ENCODE data around the gene HBS1L. TPM values are rescaled to one million over a fixed set of nuclear protein-coding genes. Genes with fewer than 3 reads are reported as not detected.
A peak's percentile ranks its signal among the peaks of the same experiment; 100 is the strongest.

Gene HBS1L
- total and polyA plus RNA-seq, 9 of the 15 experiments (the other 6 are each of a cell fraction or from before 2014, with no cell fraction given) = 101 to 199 (median 145) TPM

- TF ChIP-seq TRIM24 (IDR thresholded peaks at IDR 0.05) = no peak
- TF ChIP-seq PURB (CRISPR knock-in tag; IDR thresholded peaks at IDR 0.05; ENCODE audit: low read depth) = no peak
- peak; percentile 47; the same call in 1 of the 2 replicates for TF ChIP-seq PHB2 (IDR thresholded peaks at IDR 0.05; ENCODE audit: low read depth)
- TF ChIP-seq ARHGAP35 (IDR thresholded peaks at IDR 0.05; ENCODE audit: partially characterized antibody) = no peak
- no peak for TF ChIP-seq MCM7 (IDR thresholded peaks at IDR 0.05)
- TF ChIP-seq RFX7 (CRISPR knock-in tag; IDR thresholded peaks at IDR 0.05) = no peak
- no peak for TF ChIP-seq ZNF274 (IDR thresholded peaks at IDR 0.05; ENCODE audit: borderline replicate concordance, low read depth, low read length)
- TF ChIP-seq ZNF347 (CRISPR knock-in tag; IDR thresholded peaks at IDR 0.05; ENCODE audit: low read depth) = no peak
- TF ChIP-seq SREBF1 (IDR thresholded peaks at IDR 0.05; ENCODE audit: borderline replicate concordance, low read depth, low read length) = no peak
- no peak for TF ChIP-seq NELFE (IDR thresholded peaks at IDR 0.05; ENCODE audit: insufficient read depth, insufficient read length)
- TF ChIP-seq ELF4 (CRISPR knock-in tag; IDR thresholded peaks at IDR 0.05) = no peak
- peak; percentile 94 for TF ChIP-seq ADNP (tag; IDR thresholded peaks at IDR 0.05)
- 0 out of 2 replicates have a peak, but pooled peaks have one; percentile 12 for TF ChIP-seq EGR1 (conservative IDR thresholded peaks at IDR 0.05)
- no peak for TF ChIP-seq ID3 (CRISPR knock-in tag; IDR thresholded peaks at IDR 0.05)
- 0 out of 2 replicates have a peak, but pooled peaks have one; percentile 48 for TF ChIP-seq ID3 (tag; IDR thresholded peaks at IDR 0.05)
- TF ChIP-seq ETS1 (conservative IDR thresholded peaks at IDR 0.05; ENCODE audit: control insufficient read depth, low read depth, low read length) = 0 out of 2 replicates have a peak, but pooled peaks have one; percentile 32
- no peak for TF ChIP-seq NCOA6 (IDR thresholded peaks at IDR 0.05)
- peak; percentile 80 for TF ChIP-seq FIP1L1 (IDR thresholded peaks at IDR 0.05; ENCODE audit: low read depth, low read length, poor library complexity, severe bottlenecking)
- TF ChIP-seq BRF1 (IDR thresholded peaks at IDR 0.05; ENCODE audit: borderline replicate concordance, extremely low read depth, insufficient read length) = no peak
- TF ChIP-seq ETV6 (IDR thresholded peaks at IDR 0.05; ENCODE audit: borderline replicate concordance in 1 of 2, low read depth in 2 of 2, low read length in 1 of 2) = no peak
- TF ChIP-seq ETV6 (CRISPR knock-in tag; IDR thresholded peaks at IDR 0.05; ENCODE audit: borderline replicate concordance) = no peak
- no peak for TF ChIP-seq ZNF76 (CRISPR knock-in tag; IDR thresholded peaks at IDR 0.05; ENCODE audit: borderline replicate concordance)
- TF ChIP-seq PML (IDR thresholded peaks at IDR 0.05; ENCODE audit: low read length) = peak; percentile 73
- TF ChIP-seq ETS2 (tag; IDR thresholded peaks at IDR 0.05; ENCODE audit: borderline replicate concordance, poor library complexity, severe bottlenecking) = no peak
- TF ChIP-seq NCOR1 (IDR thresholded peaks at IDR 0.05) = no peak; the same call in 1 of the 2 replicates
- TF ChIP-seq ZC3H8 (IDR thresholded peaks at IDR 0.05) = no peak
- no peak for TF ChIP-seq SAFB (IDR thresholded peaks at IDR 0.05; ENCODE audit: borderline replicate concordance, low read depth, low read length)
- TF ChIP-seq TBL1XR1 (IDR thresholded peaks at IDR 0.05; ENCODE audit: low read length in 2 of 2) = peak in 1 of 2 experiments; percentile 65; a peak in 1 of 4 replicates
- TF ChIP-seq FOXA3 (CRISPR knock-in tag; conservative IDR thresholded peaks at IDR 0.05 in 1 of 2, IDR thresholded peaks at IDR 0.05 in 1 of 2) = no peak
Measured at GRCh38 chr6:135054569-135055498, at the start of gene HBS1L (continued).
